ENCODE results near the gene SPOCD1.

DNA sequence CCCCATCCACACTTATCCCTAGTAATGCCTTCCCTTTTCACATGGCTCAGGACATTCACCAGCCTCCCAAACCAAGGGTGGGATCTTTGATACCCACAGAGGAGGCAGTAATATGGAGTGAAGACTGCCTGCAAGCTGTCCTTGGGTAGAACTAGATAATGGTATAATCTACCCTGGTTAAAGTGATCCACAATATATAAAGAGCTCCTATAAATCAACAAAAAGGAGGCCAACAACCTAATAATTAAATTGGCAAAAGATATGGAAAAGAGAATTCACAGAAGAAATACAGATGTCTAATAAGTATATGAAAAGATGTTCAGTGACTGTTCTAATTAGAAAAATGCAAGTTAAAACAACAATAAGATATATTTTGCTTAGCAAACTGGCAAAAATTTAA lies 30.7 kb upstream of the SPOCD1 start:
- TF ChIP-seq, protein P1, sequence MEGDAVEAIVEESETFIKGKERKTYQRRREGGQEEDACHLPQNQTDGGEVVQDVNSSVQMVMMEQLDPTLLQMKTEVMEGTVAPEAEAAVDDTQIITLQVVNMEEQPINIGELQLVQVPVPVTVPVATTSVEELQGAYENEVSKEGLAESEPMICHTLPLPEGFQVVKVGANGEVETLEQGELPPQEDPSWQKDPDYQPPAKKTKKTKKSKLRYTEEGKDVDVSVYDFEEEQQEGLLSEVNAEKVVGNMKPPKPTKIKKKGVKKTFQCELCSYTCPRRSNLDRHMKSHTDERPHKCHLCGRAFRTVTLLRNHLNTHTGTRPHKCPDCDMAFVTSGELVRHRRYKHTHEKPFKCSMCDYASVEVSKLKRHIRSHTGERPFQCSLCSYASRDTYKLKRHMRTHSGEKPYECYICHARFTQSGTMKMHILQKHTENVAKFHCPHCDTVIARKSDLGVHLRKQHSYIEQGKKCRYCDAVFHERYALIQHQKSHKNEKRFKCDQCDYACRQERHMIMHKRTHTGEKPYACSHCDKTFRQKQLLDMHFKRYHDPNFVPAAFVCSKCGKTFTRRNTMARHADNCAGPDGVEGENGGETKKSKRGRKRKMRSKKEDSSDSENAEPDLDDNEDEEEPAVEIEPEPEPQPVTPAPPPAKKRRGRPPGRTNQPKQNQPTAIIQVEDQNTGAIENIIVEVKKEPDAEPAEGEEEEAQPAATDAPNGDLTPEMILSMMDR (conservative IDR thresholded peaks at IDR 0.05; ENCODE audit: low read length), result no peak
- no peak for TF ChIP-seq EZH2phosphoT487 (IDR thresholded peaks at IDR 0.05; ENCODE audit: borderline replicate concordance)
